SIG-M5 (cell line): ENCODE results near the gene PSEN1.

Source experiments
- DNase-seq: peaks from one replicate; lab custom pipeline; 2025; lab: John Stamatoyannopoulos, UW

Gene PSEN1

GRCh38 chr14:73220634-73221033 is 84.3 kb downstream of the PSEN1 start:
- DNase-seq, result no peak

- DNase-seq, result no peak
These were observed 85.6 kb downstream of the PSEN1 start for GRCh38 chr14:73221945-73222344.

DNA sequence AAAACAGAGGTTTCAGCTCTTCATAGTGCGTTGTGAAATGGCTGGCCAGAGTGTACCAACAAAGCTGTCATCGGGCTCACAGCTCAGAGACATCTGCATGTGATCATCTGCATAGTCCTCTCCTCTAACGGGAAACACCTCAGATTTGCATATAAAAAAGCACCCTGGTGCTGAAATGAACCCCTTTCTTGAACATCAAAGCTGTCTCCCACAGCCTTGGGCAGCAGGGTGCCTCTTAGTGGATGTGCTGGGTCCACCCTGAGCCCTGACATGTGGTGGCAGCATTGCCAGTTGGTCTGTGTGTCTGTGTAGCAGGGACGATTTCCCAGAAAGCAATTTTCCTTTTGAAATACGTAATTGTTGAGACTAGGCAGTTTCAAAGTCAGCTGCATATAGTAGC is 86.7 kb downstream of the PSEN1 start:
- DNase-seq, result no peak

- no peak for DNase-seq
These were observed 89.2 kb downstream of the PSEN1 start for GRCh38 chr14:73225496-73225895.

DNA sequence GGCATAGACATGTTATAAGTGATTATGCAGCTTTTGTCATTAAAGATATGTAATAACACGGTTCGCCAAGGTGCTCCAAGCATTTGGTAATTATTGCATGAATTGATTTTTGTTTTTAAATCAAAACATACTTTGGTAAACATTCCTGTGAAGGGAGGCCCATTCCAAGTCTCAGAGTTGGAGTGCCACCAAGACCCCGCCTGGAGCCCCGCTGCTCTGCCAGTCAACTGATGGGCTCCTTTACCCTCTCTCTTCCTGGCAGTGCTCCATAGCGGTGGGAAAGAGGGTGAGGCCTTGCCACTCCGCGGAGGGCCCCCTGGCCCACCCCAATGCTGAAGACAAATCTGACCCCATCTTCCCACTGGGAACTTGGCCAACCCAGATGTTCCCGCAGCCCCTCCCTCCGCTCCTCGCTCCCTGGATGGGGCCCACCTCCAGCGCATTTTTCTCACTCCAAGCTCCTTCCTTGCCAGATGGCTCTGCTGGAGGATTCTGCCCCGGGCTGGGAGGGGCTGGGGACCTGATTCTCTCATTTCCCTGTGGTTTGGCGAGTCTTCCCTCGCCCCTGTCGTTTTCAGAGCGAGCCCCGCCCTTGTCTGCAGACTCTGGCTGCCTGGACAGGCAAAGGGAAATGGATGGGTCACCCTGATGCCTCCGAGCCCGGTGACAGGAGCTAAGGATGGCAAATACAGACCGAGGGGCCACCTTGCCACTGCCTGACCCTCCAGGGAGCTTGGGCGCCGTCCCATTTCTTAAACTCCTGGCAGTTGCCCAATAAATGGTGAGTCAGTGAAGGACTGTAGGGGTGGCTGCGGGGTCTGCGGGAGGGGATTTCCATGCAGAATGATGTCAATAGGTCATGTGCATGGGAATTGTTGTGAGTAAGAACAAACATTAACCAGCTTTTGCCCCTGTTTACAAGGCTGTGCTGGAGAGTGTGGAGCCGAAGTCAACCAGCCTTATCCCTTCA is 91.8 kb downstream of the PSEN1 start:
- no peak for DNase-seq

DNA sequence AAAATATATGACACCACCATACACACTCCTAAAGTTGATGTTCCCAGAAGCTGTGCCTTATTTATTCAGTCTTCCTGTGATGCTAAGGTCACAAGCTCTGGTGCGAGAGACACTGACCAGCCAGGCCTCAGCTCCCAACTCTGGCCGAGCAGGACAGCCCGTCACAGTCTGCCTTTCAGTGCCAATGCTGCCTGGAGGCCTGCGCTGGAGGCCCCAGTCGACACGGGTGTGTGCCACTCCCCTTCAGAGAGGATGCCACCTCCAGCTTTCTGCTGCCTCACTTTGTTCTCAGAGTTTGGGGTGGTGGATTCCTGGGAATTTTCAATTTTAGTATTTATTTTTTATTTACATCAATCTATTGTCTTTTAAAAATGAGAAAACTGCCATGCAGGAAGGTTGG is 93.7 kb downstream of the PSEN1 start:
- no peak for DNase-seq

GRCh38 chr14:73231981-73232851 is 95.9 kb downstream of the PSEN1 start:
- no peak for DNase-seq

- DNase-seq, result no peak
These were observed 96.7 kb downstream of the PSEN1 start for GRCh38 chr14:73232984-73233383.

DNA sequence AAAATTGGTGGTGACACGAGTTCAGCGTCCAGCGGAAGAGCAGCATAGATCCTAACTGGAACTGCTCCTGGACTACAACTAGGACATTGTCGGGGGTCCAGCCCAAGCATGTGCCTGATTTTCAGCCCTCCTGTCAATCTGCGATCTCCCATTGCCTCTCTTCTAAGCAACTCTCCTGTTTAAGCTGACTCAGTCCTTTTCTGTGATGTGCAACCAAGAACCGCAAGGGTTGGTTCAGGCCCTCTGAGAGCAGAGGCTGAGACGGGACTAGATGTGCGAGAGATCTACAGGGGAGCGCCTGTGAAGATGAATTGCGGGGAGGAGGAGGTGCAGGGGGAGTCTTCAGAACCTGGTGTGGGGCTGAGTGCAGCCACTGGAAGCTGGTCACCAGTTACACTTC is 97.3 kb downstream of the PSEN1 start:
- DNase-seq, result no peak

DNA sequence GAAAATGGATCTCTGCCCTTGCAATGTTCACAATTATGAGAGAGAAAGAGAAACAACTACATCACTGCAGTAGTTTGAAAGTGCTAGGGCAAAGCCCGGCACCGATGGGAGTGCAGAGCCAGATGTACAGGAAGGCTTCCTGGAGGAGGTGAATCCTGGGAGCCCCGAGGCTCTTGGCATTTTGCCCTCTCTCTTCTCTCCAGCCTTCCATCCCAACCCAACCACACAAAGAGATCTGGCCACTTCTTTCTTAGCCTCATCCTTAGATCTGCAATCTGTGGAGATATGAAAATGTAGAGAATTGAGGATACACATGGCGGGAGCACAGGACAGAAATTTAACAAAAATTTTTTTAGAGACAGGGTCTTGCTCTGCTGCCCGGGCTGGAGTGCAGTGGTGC is 97.7 kb downstream of the PSEN1 start:
- no peak for DNase-seq

GRCh38 chr14:73234586-73235394 is 98.5 kb downstream of the PSEN1 start:
- DNase-seq, result no peak

DNA sequence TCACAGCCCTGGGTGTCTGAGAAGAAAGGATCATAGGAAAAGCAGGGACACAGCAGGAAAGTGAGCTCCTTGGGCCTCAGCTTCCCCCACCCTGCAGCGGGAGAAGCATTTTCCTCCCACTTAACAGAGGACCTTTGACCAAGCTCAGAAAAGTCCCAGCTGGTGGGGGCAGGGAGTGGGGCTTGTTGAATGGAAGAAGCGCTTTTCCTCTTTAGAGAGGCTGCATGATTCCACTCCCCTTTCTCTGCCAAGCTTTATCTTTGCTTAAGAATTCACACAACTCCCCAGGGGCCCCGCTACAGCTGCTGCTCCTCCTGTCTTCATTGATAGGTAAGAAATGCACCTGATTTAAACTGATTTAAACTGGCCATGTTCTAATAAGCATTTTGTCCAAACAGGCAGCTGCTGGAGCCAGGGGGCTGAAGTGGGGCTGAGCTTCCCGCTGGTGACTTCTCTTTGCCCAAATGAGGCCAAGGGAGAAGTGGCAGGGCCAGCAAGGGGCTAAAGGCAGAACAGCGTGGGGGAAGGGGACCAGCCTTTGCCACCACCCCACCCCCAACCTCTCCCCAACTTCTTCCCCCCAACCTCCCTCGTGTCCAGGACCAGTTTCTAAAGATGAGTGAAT is 99.3 kb downstream of the PSEN1 start:
- DNase-seq, result no peak

GRCh38 chr14:73236157-73236556 is 99.8 kb downstream of the PSEN1 start:
- DNase-seq, result no peak

- DNase-seq, result no peak
These were observed 100.5 kb downstream of the PSEN1 start for GRCh38 chr14:73236752-73237218.

DNA sequence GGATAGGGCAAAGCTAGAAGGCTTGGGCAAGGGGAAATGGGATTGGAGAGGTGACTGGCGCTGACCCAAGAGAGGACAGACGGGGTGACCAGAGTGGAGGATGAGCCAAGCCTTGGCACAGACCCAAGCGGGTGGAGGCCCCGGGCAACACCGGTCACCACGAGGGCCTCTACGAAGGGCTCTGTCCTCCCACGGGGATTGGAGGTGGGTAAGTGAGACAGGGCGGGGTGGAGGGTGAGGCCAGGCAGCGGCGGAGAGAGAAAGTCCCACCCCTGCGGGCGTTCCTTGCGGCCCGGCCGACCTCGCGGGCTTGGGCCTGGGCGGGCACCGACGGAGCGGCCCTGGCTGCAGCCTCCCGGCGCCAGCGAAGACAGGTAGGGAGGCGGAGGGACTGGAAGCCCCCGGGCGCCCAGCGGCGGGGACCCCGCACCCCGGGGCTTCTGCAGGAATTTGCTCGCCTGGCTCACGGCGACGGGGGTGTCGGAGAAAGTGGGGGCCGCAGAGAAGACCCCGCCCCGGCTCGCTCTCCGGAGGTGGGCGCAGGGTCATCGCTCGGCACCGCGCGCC is 101.0 kb downstream of the PSEN1 start, which contains the start of gene PAPLN:
Gene PAPLN, plus strand, starts transcription at position 288 of the 567 bp plus-strand sequence. CDS start 2,273 bp downstream, outside the sequence.
- no peak for DNase-seq

DNA sequence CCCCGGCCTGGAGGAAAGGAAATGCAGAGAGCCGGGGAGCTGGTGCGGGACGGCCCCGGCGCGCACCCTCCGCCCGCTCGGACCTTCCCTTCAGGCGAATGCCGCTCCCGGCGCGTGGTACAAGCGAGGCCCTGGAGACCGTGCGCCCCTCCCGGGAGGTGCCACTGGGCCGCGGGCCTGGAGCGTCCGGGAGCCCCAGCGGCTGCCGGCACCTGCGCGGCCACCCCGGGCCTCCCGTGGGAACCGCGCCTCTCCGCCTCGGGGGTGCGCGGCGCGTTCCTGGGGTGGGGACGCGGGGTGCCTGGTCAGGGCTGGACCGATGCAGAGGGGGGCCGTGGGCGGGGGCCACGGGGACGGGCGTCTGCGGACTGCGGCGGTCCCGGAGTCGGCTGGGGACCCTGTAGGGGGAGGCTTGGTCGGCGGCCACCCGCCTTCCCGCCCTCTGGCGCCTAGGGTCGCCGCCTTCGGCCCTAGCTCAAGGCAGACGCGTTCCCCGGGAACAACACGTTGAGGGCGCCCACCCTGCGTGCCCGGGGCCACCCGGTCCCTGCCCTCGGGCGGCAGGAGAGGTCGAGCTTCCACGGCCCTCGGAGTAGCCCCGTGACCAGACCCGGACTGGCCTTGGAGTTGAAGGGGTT is 101.6 kb downstream of the PSEN1 start:
- DNase-seq, result no peak

- DNase-seq, result no peak
These were observed 102.1 kb downstream of the PSEN1 start for GRCh38 chr14:73238424-73238852.

DNA sequence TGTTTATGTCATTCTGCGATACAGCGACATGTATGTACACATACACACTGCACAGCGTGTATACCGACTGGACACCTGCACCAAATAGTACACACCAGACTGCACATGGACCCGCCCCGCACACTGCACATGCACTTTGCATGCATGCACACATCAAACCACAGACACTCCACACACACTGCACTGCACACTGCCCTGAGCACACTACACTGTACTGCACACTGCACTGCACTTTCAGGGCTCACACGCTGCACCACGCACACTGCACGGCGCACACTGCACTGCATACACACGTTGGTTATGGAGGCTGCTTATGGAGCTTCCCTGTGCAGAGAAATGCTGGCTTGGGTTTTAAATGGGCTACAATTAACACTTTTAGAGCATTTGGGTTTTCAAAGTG is 102.6 kb downstream of the PSEN1 start:
- no peak for DNase-seq

DNA sequence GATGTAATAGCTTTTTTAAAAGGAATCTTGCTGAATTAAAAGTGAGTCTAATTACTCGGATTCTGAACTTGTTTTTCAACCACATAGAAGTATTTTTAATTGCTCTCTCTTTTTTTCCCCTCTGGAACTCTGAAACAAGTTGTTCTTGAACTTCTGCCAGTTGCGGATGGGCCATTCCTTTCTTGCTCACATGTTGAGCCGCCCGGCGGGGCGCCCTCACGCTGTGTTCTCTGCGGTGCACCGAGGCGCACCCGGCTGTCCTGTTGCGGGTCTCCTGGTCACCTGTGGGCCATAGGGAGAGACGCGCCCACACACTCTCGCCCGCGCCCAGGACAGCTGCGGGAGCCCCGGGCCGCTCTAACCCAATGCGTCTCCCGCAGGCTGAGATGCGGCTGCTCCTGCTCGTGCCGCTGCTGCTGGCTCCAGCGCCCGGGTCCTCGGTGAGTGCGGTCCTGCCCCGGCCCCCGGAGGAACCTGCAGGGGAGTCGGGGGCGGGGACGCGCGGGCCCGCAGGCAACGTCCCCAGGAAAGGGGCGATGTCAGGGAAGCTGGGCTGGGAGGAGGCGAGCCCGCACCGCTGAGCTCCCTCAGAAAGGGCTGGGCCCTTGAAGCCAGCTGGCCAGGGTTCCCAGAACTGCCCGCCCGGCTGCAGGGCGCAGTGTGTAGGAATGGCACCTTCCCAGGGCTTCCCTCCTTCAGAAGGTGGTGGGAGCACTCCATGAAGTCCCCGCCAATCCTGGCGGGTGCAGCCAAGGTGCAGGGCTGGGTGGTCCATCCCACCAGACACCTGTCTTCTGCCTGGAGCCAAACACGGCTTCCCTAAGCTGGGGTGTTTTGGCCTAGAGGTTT is 103.3 kb downstream of the PSEN1 start:
- no peak for DNase-seq
